Measurements from ENCODE around the gene TESK2. TPM values are rescaled to one million over a fixed set of nuclear protein-coding genes. Genes with fewer than 3 reads are reported as not detected.
"Not testable (repeated sequence)": the region's sequence is repeated elsewhere in the genome, so short reads cannot be mapped to it uniquely, and the experiment has no call there.

TESK2 gene
- total and polyA plus RNA-seq, 11 donors, result 0.50 to 4.7 (median 1.5) TPM

GRCh38 chr1:45365051-45365450 lies 125.9 kb downstream of the TESK2 start:
- Histone ChIP-seq H3K27me3 (no peaks in the 10 kb centered on the region), H3K27ac (no peak overlapping the region), H3K9me3 (no peaks in the 10 kb centered on the region), H3K4me1 (peaks cover 0 to 17% (median 10%) of the 10 kb centered on the region in 12 donors), H3K4me3 (no peak overlapping the region), H3K36me3 (no peaks in the 10 kb centered on the region)
- TF ChIP-seq POLR2A (IDR thresholded peaks at IDR 0.05), result no peak
- no peak for TF ChIP-seq CTCF (IDR thresholded peaks at IDR 0.05)
- ATAC-seq (no peak), DNase-seq (no peak)
- 81 to 92% (median 85%) methylated on average over 6 of the region's 6 CpGs for WGBS, 4 donors
- intact Hi-C loops (cut with DNase I), result no loop called here

GRCh38 chr1:45364294-45364693 lies 126.7 kb downstream of the TESK2 start:
- no peak for DNase-seq
- Histone ChIP-seq H3K9me3 (no peaks in the 10 kb centered on the region), H3K27me3 (no peaks in the 10 kb centered on the region), H3K36me3 (no peaks in the 10 kb centered on the region), H3K27ac (no peak overlapping the region), H3K4me3 (no peak overlapping the region), H3K4me1 (peaks cover 0 to 21% (median 14%) of the 10 kb centered on the region in 12 donors)
- no peak for TF ChIP-seq POLR2A (IDR thresholded peaks at IDR 0.05)
- no peak for TF ChIP-seq CTCF (IDR thresholded peaks at IDR 0.05)
- 91 to 97% (median 93%) methylated on average over 2 of the region's 2 CpGs for WGBS, 4 donors
- intact Hi-C loops (cut with DNase I), result loop anchor here in 3 of 10 donors (5.0 kb wide), 2 partner anchors 203 to 208 kb away; no protein-coding TSS in a partner anchor
- no peak for ATAC-seq

GRCh38 chr1:45360981-45361380 lies 130.0 kb downstream of the TESK2 start:
- H3K27me3 ChIP-seq, H3K9me3 ChIP-seq, H3K36me3 ChIP-seq: not testable (repeated sequence)
- H3K4me1 ChIP-seq, result peaks cover 0 to 21% (median 14%) of the 10 kb centered on the region in 12 donors
- intact Hi-C loops (cut with DNase I), result loop anchor here (1.0 to 5.0 kb wide), 7 partner anchors 130 to 211 kb away; partner anchors contain the start of gene TESK2 (in 4 of the 10)
- peak overlapping the region in 8 of 12 donors; percentile 3 to 34 (median 24) for H3K4me3 ChIP-seq
- peak overlapping the region; percentile 19 to 83 (median 65) for H3K27ac ChIP-seq
- ATAC-seq (peak; percentile 40 to 90 (median 86)), DNase-seq (peak in 3 of 5 donors; percentile 39 to 51 (median 50))
- WGBS, 4 donors, result 33 to 54% (median 46%) methylated on average over 4 to 7 of the region's 7 CpGs

- DNase-seq (peak in 4 of 5 donors; percentile 60 to 77 (median 70)), ATAC-seq (peak; percentile 70 to 87 (median 84))
- H3K9me3 ChIP-seq, result no peaks in the 10 kb centered on the region
- intact Hi-C loops (cut with DNase I), result loop anchor here (1.0 to 5.0 kb wide), 9 partner anchors 131 to 212 kb away; partner anchors contain the start of gene TESK2 (in 5 of the 10)
- H3K4me3 ChIP-seq, result peak overlapping the region in 6 of 12 donors; percentile 1 to 26 (median 16)
- 13 to 22% (median 17%) methylated on average over 7 of the region's 7 CpGs for WGBS, 4 donors
- H3K27ac ChIP-seq, result peak overlapping the region; percentile 19 to 83 (median 65)
- H3K27me3 ChIP-seq, result no peaks in the 10 kb centered on the region
- TF ChIP-seq POLR2A (IDR thresholded peaks at IDR 0.05) (no peak), CTCF (IDR thresholded peaks at IDR 0.05) (peak; percentile 57 to 86 (median 77))
- H3K4me1 ChIP-seq, result peaks cover 0 to 21% (median 14%) of the 10 kb centered on the region in 12 donors
- H3K36me3 ChIP-seq, result no peaks in the 10 kb centered on the region
Observed at GRCh38 chr1:45359882-45360513, 131.0 kb downstream of the TESK2 start.

Measured in heart left ventricle (tissue), 16 donors.